Breast epithelium (tissue), 3 donors: Measurements from ENCODE around the gene ALOX5.

ENCODE experiments used
- POLR2A ChIP-seq: fragments of 450-650 bp; IDR thresholded peaks from one replicate; pipeline ENCODE4 v1.6.1; 2016; ENCODE audit warnings: antibody characterized with exemption, mild to moderate bottlenecking, moderate library complexity
- TF ChIP-seq, protein P1 (sequence below), 3 donors: fragments of 450-650 bp; IDR thresholded peaks; one replicate each; pipeline ENCODE4 v1.5.1; 2016 to 2017; ENCODE audit warnings: antibody characterized with exemption in 3 of 3, mild to moderate bottlenecking in 3 of 3, moderate library complexity in 3 of 3

DNA sequence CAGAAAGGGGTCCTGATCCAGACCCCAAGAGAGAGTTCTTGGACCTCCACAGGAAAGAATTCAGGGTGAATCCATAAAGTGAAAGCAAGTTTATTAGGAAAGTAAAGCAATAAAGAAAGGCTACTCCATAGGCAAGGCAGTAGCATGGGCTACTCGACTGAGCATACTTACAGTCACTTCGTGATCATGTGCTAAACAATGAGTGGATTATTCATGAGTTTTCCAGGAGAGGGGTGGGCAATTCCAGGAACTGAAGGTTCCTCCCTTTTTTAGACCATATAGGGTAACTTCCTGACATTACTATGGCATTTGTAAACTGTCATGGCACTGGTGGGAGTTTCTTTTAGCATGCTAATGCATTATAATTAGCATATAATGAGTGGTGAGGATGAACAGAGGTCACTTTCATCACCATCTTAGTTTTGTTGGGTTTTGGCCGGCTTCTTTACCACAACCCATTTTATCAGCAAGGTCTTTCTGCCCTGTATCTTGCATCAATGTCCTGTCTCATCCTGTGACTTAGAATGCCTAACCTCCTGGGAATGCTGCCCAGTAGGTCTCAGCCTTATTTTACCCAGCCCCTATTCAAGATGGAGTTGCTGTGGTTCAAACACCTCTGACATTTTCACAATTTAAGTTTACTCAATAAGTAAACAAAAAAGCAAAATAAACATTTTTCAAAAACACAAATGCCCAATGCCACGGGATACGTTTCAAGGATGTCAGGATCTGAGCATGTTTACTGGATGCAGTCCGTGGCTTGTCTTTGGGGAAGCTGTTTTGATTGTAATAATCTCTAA lies 37.0 kb downstream of the ALOX5 start:
- TF ChIP-seq, protein P1, sequence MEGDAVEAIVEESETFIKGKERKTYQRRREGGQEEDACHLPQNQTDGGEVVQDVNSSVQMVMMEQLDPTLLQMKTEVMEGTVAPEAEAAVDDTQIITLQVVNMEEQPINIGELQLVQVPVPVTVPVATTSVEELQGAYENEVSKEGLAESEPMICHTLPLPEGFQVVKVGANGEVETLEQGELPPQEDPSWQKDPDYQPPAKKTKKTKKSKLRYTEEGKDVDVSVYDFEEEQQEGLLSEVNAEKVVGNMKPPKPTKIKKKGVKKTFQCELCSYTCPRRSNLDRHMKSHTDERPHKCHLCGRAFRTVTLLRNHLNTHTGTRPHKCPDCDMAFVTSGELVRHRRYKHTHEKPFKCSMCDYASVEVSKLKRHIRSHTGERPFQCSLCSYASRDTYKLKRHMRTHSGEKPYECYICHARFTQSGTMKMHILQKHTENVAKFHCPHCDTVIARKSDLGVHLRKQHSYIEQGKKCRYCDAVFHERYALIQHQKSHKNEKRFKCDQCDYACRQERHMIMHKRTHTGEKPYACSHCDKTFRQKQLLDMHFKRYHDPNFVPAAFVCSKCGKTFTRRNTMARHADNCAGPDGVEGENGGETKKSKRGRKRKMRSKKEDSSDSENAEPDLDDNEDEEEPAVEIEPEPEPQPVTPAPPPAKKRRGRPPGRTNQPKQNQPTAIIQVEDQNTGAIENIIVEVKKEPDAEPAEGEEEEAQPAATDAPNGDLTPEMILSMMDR (IDR thresholded peaks at IDR 0.05) = no peak
- no peak for TF ChIP-seq POLR2A
